Caco-2 (cell line): ENCODE data around the gene FOXD3. TPM values are rescaled to one million over a fixed set of nuclear protein-coding genes. Genes with fewer than 3 reads are reported as not detected.
A peak's percentile ranks its signal among the peaks of the same experiment; 100 is the strongest.

ENCODE experiments used
- Bru-seq: library from RNA; stranded (reverse); fragments of 400-500 nt; gene quantifications from one replicate; lab custom pipeline; 2021; lab: Mats Ljungman, UMichigan
- BruChase-seq, 2 experiments: library from RNA; stranded (reverse); fragments of 400-500 nt; gene quantifications; one replicate each; lab custom pipeline; 2021; lab: Mats Ljungman, UMichigan
- BruUV-seq: library from RNA; stranded (reverse); fragments of 400-500 nt; replicated peaks from 2 replicates; lab custom pipeline; 2021; lab: Mats Ljungman, UMichigan
- CTCF ChIA-PET: fragments of 300-600 bp; sonication (Branson Sonifier 250); formaldehyde crosslinking; loops from one replicate; lab custom pipeline; 2022; ENCODE audit warnings: antibody characterized with exemption; lab: Charles Lee
- POLR2A ChIA-PET: fragments of 300-600 bp; sonication (Branson Sonifier 250); formaldehyde crosslinking; loops from one replicate; lab custom pipeline; 2022; ENCODE audit warnings: antibody characterized with exemption; lab: Charles Lee
- DNase-seq, 2 experiments: peaks; one replicate each; pipeline versions ENCODE4 v3.0.0 to v3.0.0-alpha.2; 2020 to 2022
- H3K27me3 ChIP-seq: replicated peaks from 2 replicates; pipeline ENCODE4 v1.6.0; 2011; ENCODE audit warnings: low read length; ENCODE audit not compliant: control insufficient read depth, insufficient read depth
- H3K36me3 ChIP-seq: 2 replicates; pipeline ENCODE4 v1.5.1; 2011; ENCODE audit warnings: low read length; ENCODE audit not compliant: control insufficient read depth, insufficient read depth
- H3K4me1 ChIP-seq: fragments of 250-450 bp; sonication (Bioruptor Pico); 2 replicates; pipeline ENCODE4 v1.5.1; 2020; ENCODE audit warnings: mild to moderate bottlenecking
- H3K4me3 ChIP-seq: 2 replicates; pipeline ENCODE4 v1.5.1; 2011; ENCODE audit warnings: low read depth, mild to moderate bottlenecking, control low read depth, low read length
- H3K9me3 ChIP-seq: fragments of 250-450 bp; sonication (Bioruptor Pico); 2 replicates; pipeline ENCODE4 v1.5.1; 2020; ENCODE audit warnings: mild to moderate bottlenecking, moderate library complexity
- H3K27ac Mint-ChIP-seq: one replicate; pipeline ENCODE4 v1.8.0; 2022; ENCODE audit warnings: mixed read lengths; ENCODE audit not compliant: unreplicated experiment
- H3K27me3 Mint-ChIP-seq: one replicate; pipeline ENCODE4 v1.8.0; 2022; ENCODE audit warnings: mixed read lengths; ENCODE audit not compliant: insufficient read depth, unreplicated experiment
- H3K36me3 Mint-ChIP-seq: one replicate; pipeline ENCODE4 v1.8.0; 2022; ENCODE audit warnings: mild to moderate bottlenecking, mixed read lengths; ENCODE audit not compliant: insufficient read depth, unreplicated experiment
- H3K4me1 Mint-ChIP-seq: one replicate; pipeline ENCODE4 v1.8.0; 2022; ENCODE audit warnings: low read depth, mixed read lengths; ENCODE audit not compliant: unreplicated experiment
- H3K4me3 Mint-ChIP-seq: one replicate; pipeline ENCODE4 v1.8.0; 2022; ENCODE audit warnings: mild to moderate bottlenecking, moderate library complexity, mixed read lengths; ENCODE audit not compliant: unreplicated experiment
- H3K9me3 Mint-ChIP-seq: one replicate; pipeline ENCODE4 v1.8.0; 2022; ENCODE audit warnings: mixed read lengths; ENCODE audit not compliant: unreplicated experiment
- CTCF ChIP-seq, 2 experiments: fragments of 200-600 bp in 1 of 2; IDR thresholded peaks; 1 replicate in 1 of 2; 2 replicates in 1 of 2; pipeline versions ENCODE4 v1.5.1 to v1.8.0; 2011 to 2022; ENCODE audit warnings: antibody characterized with exemption in 1 of 2, control low read depth in 1 of 2, inconsistent platforms in 1 of 2, low read depth in 1 of 2, low read length in 1 of 2, mild to moderate bottlenecking in 1 of 2, moderate library complexity in 1 of 2; ENCODE audit not compliant: insufficient read depth in 1 of 2, severe bottlenecking in 1 of 2, unreplicated experiment in 1 of 2
- intact Hi-C: fragments of 100-400 bp; cut with micrococcal nuclease; formaldehyde crosslinking; loops from one replicate; pipeline ENCODE4 v1.10.0; 2022; ENCODE audit not compliant: unreplicated experiment
- long read RNA-seq: library from polyadenylated mRNA; stranded (forward); transcript quantifications from one replicate; pipeline ENCODE4 v2.0.0, GENCODE V29; 2022
- total RNA-seq: library from RNA; stranded (reverse); gene quantifications from 2 replicates; pipeline ENCODE4 v1.2.3, GENCODE V29; 2022

The FOXD3 gene
- total RNA-seq (not detected in 2 replicates), Bru-seq, nascent RNA (not detected), BruChase-seq, experiment 1, labeled RNA remaining after a 2-hour chase (not detected), BruChase-seq, experiment 2, labeled RNA remaining after a 6-hour chase (not detected)
- long read RNA-seq, result 0 reads

- peak; percentile 46 to 53 for DNase-seq
Observed at GRCh38 chr1:63322114-63322943, at the start of gene FOXD3. Gene FOXD3 (plus strand): TSS chr1:63322567. CDS start chr1:63323059, 492 bp downstream.

GRCh38 chr1:63272811-63273210 is 49.6 kb upstream of the FOXD3 start:
- H3K36me3 Mint-ChIP-seq, result no peaks in the 10 kb centered on the region
- no peaks in the 10 kb centered on the region for H3K9me3 Mint-ChIP-seq
- no peak overlapping the region for H3K4me3 Mint-ChIP-seq
- 0 out of 2 replicates have a peak, but pooled peaks cover 3% of the 10 kb centered on the region for H3K4me1 ChIP-seq
- peaks cover 4% of the 10 kb centered on the region for H3K4me1 Mint-ChIP-seq
- intact Hi-C loops, result no loop called here
- H3K9me3 ChIP-seq, result no peaks in the 10 kb centered on the region
- H3K4me3 ChIP-seq, result no peak overlapping the region
- BruUV-seq, result no TSS peak
- CTCF ChIA-PET, result no interaction called here
- H3K27me3 ChIP-seq, result no peaks in the 10 kb centered on the region
- POLR2A ChIA-PET, result no interaction called here
- TF ChIP-seq CTCF (IDR thresholded peaks at IDR 0.05; ENCODE audit: insufficient read depth in 1 of 2, low read depth in 1 of 2, low read length in 1 of 2, severe bottlenecking in 1 of 2, unreplicated experiment in 1 of 2), result no peak
- H3K36me3 ChIP-seq, result no peaks in the 10 kb centered on the region
- no peak for DNase-seq
- H3K27ac Mint-ChIP-seq, result no peak overlapping the region
- peaks cover 13% of the 10 kb centered on the region for H3K27me3 Mint-ChIP-seq

More at GRCh38 chr1:63322114-63322943, at the start of gene FOXD3:
- Mint-ChIP-seq H3K27ac (no peak within 1 kb of the TSS), H3K36me3 (no peaks in the 10 kb centered on the region), H3K4me1 (no peaks in the 10 kb centered on the region), H3K4me3 (peak within 1 kb of the TSS; percentile 70), H3K27me3 (peaks cover 32% of the 10 kb centered on the region), H3K9me3 (no peaks in the 10 kb centered on the region)
- ChIA-PET POLR2A (no interaction called here), CTCF (no interaction called here)
- H3K4me1 ChIP-seq, result 0 out of 2 replicates have a peak, but pooled peaks cover 3% of the 10 kb centered on the region
- H3K36me3 ChIP-seq, result no peaks in the 10 kb centered on the region
- peak within 1 kb of the TSS; percentile 40 for H3K4me3 ChIP-seq
- H3K9me3 ChIP-seq, result no peaks in the 10 kb centered on the region
- intact Hi-C loops, result loop anchor here (10.0 kb wide), 1 partner anchor 212 kb away; no protein-coding TSS in a partner anchor
- no peaks in the 10 kb centered on the region for H3K27me3 ChIP-seq
- TF ChIP-seq CTCF (IDR thresholded peaks at IDR 0.05; ENCODE audit: insufficient read depth in 1 of 2, low read depth in 1 of 2, low read length in 1 of 2, severe bottlenecking in 1 of 2, unreplicated experiment in 1 of 2), result no peak
- BruUV-seq, result no TSS peak

- peaks cover 9% of the 10 kb centered on the region for H3K27me3 Mint-ChIP-seq
- no TSS peak for BruUV-seq
- H3K9me3 Mint-ChIP-seq, result no peaks in the 10 kb centered on the region
- no peak for TF ChIP-seq CTCF (IDR thresholded peaks at IDR 0.05; ENCODE audit: insufficient read depth in 1 of 2, low read depth in 1 of 2, low read length in 1 of 2, severe bottlenecking in 1 of 2, unreplicated experiment in 1 of 2)
- ChIA-PET POLR2A (no interaction called here), CTCF (no interaction called here)
- no peaks in the 10 kb centered on the region for H3K9me3 ChIP-seq
- no peaks in the 10 kb centered on the region for H3K36me3 ChIP-seq
- 0 out of 2 replicates have a peak, but pooled peaks cover 3% of the 10 kb centered on the region for H3K4me1 ChIP-seq
- peaks cover 6% of the 10 kb centered on the region for H3K4me1 Mint-ChIP-seq
- H3K4me3 ChIP-seq, result no peak overlapping the region
- H3K27ac Mint-ChIP-seq, result no peak overlapping the region
- no peaks in the 10 kb centered on the region for H3K27me3 ChIP-seq
- H3K4me3 Mint-ChIP-seq, result no peak overlapping the region
- H3K36me3 Mint-ChIP-seq, result no peaks in the 10 kb centered on the region
- intact Hi-C loops, result no loop called here
- no peak for DNase-seq
Observed at GRCh38 chr1:63274371-63274770, 48.0 kb upstream of the FOXD3 start.
